Ovary (tissue), 9 donors: ENCODE results near the gene SHROOM4. TPM values are rescaled to one million over a fixed set of nuclear protein-coding genes. Genes with fewer than 3 reads are reported as not detected.

Experiments used
- DNase-seq, 5 donors: peaks; one replicate each; pipeline ENCODE4 v3.0.0-alpha.2; 2019 to 2020
- H3K27ac ChIP-seq, 2 donors: fragments of 200-600 bp; one replicate each; pipeline versions ENCODE4 v1.5.1 to v1.8.0; 2019 to 2022
- H3K27me3 ChIP-seq: fragments of 200-600 bp; one replicate; pipeline ENCODE4 v1.8.0; 2022
- H3K36me3 ChIP-seq: fragments of 200-600 bp; sonication (generic); one replicate; pipeline ENCODE4 v1.5.1; 2019
- H3K4me1 ChIP-seq: one replicate; pipeline ENCODE4 v1.8.1; 2013; ENCODE audit warnings: mild to moderate bottlenecking, moderate library complexity; ENCODE audit not compliant: insufficient read depth
- H3K4me3 ChIP-seq: fragments of 200-600 bp; sonication (generic); one replicate; pipeline ENCODE4 v1.5.1; 2017
- H3K9me3 ChIP-seq, 2 donors: fragments of 200-600 bp in 1 of 2; sonication (generic) in 1 of 2; one replicate each; pipeline versions ENCODE4 v1.5.1 to v1.8.1; 2013 to 2019; ENCODE audit warnings: mild to moderate bottlenecking in 1 of 2, moderate library complexity in 1 of 2
- EP300 ChIP-seq: sonication (generic); formaldehyde crosslinking; IDR thresholded peaks from one replicate; pipeline ENCODE4 v1.6.1; 2017; ENCODE audit warnings: antibody characterized with exemption
- POLR2A ChIP-seq: fragments of 450-650 bp; IDR thresholded peaks from one replicate; pipeline ENCODE4 v1.6.1; 2017; ENCODE audit warnings: antibody characterized with exemption, mild to moderate bottlenecking, moderate library complexity
- WGBS, 3 donors: extraction: QIAGEN DNeasy Blood & Tissue Kit in 1 of 3; methylation state at CpG; one replicate each; pipeline versions ENCODE4 v1.1.5 to v1.1.7; 2013 to 2017; 5-methylcytosine and 5-hydroxymethylcytosine counted together
- intact Hi-C, 4 donors: fragments of 100-400 bp; cut with DNase I; formaldehyde crosslinking; loops; one replicate each; pipeline versions ENCODE4 v1.11.0 to v1.15.1; 2022 to 2023
- polyA plus RNA-seq, 2 donors: library from polyadenylated mRNA; stranded (reverse); fragments of 200-250 nt in 1 of 2; fragments of 350-450 nt in 1 of 2; fragmentation: Illumina TruSeq in 1 of 2; extraction: RNeasy Lipid Tissue Mini Kit (QIAGEN cat#74804) in 1 of 2; gene quantifications; one replicate each; pipeline ENCODE4 v1.2.3, GENCODE V29; 2013 to 2014
- total RNA-seq, 7 donors: library from RNA; depleted of rRNA in 2 of 7; stranded (reverse); fragments of >200 nt in 2 of 7; fragmentation: NEBNext Ultra II Directional in 3 of 7; extraction: Animal tissue kit (Norgen Biotek cat#: 25700) in 3 of 7; gene quantifications; one replicate each; pipeline versions ENCODE4 v1.1.0 to v1.2.4, GENCODE V29; 2016 to 2023
- TF ChIP-seq, protein P1 (sequence below), 3 donors: fragments of 450-650 bp in 2 of 3; fragments of 200-600 bp in 1 of 3; IDR thresholded peaks; one replicate each; pipeline versions ENCODE4 v1.5.1 to v1.8.0; 2016 to 2022; ENCODE audit warnings: antibody characterized with exemption in 3 of 3, mild to moderate bottlenecking in 1 of 3
- donor health status: DM: no; HTN: no; CAD: no; lungs with moderate emphysema.
- donor health status: DM: no; HTN: no; CAD: no.
- donor health status: Bipolar disorder and iron deficiency.
- donor health status: DM: yes; HTN: yes; CAD: no.
- donor health status: DM: no; HTN: no; CAD: no.
- donor health status: DM: yes; HTN: yes; CAD: no.

SHROOM4 gene
- total and polyA plus RNA-seq, 9 donors, result 1.7 to 7.2 (median 3.1) TPM

DNA sequence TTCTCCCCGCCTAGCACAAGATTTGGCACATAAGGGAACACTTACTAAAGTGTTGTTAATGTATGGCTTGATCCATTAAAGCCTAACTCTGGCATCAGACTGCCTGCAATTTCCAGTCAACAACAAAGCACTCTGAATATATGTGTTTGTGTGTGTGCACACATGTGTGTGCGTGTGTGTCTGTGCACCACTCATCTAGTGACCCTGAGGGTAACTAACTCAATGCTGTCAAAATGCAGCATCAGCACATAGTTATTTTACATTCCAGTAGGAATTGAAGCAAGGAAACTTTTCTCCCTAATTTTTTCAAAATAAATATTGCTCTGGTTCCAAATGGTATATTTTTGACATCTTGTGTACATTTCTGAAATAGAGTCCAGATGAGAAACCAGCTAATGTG is 94.4 kb downstream of the SHROOM4 start:
- WGBS, 3 donors, result 70 to 79% (median 77%) methylated on average over 2 of the region's 2 CpGs
- intact Hi-C loops, result no loop called here
- H3K27me3 ChIP-seq, result no peaks in the 10 kb centered on the region
- TF ChIP-seq, protein P1, sequence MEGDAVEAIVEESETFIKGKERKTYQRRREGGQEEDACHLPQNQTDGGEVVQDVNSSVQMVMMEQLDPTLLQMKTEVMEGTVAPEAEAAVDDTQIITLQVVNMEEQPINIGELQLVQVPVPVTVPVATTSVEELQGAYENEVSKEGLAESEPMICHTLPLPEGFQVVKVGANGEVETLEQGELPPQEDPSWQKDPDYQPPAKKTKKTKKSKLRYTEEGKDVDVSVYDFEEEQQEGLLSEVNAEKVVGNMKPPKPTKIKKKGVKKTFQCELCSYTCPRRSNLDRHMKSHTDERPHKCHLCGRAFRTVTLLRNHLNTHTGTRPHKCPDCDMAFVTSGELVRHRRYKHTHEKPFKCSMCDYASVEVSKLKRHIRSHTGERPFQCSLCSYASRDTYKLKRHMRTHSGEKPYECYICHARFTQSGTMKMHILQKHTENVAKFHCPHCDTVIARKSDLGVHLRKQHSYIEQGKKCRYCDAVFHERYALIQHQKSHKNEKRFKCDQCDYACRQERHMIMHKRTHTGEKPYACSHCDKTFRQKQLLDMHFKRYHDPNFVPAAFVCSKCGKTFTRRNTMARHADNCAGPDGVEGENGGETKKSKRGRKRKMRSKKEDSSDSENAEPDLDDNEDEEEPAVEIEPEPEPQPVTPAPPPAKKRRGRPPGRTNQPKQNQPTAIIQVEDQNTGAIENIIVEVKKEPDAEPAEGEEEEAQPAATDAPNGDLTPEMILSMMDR (IDR thresholded peaks at IDR 0.05), result no peak
- TF ChIP-seq EP300, result no peak
- TF ChIP-seq POLR2A, result no peak
- H3K27ac ChIP-seq, result no peak overlapping the region
- H3K9me3 ChIP-seq, result no peaks in the 10 kb centered on the region
- H3K4me3 ChIP-seq, result no peak overlapping the region
- no peaks in the 10 kb centered on the region for H3K36me3 ChIP-seq
- DNase-seq, result no peak
- no peaks in the 10 kb centered on the region for H3K4me1 ChIP-seq

DNA sequence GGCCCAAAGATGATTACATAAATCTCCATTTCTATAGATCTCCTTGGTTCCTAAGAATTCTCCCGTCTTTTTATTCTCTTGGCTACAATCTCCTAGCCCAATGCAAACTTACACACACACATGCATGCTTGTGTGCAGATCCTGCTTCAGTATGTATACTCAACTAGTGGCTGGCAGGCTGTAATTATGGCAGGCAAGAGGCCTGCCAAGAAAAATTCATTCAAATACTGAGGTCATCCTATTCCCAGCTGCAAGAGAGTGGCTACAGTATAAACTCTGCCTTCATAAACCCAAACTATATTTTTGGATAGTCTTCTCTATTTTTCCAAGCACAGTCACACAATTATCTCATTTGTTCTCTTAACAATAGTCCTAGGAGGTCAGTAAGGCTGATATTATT is 95.2 kb downstream of the SHROOM4 start:
- no peaks in the 10 kb centered on the region for H3K36me3 ChIP-seq
- H3K27ac ChIP-seq, result no peak overlapping the region
- H3K27me3 ChIP-seq, result no peaks in the 10 kb centered on the region
- intact Hi-C loops, result no loop called here
- H3K9me3 ChIP-seq, result no peaks in the 10 kb centered on the region
- no peak for DNase-seq
- TF ChIP-seq POLR2A (no peak), EP300 (no peak)
- TF ChIP-seq, protein P1 (IDR thresholded peaks at IDR 0.05), result no peak
- H3K4me1 ChIP-seq, result no peaks in the 10 kb centered on the region
- H3K4me3 ChIP-seq, result no peak overlapping the region
- 43 to 74% (median 69%) methylated on average over 1 of the region's 1 CpG for WGBS, 3 donors

DNA sequence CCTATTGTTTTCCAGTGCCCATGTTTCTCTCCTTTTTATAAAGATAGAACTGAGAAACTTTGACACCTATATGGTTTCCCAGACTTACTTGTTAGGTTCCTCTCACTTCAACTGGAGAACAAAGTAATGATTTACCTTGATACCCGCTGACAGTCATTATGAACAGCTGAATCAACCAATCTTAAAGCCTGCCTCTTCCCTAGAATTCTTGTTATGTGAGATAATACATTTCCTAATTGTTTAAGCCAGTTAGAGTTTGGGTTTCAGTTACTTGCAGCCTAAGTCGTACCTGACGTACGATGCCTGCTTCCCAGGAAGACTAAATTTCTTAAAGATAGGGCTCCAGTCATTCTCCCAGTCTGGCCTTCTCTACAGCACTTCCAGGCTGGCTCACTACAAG is 97.3 kb downstream of the SHROOM4 start:
- no peak for DNase-seq
- Histone ChIP-seq H3K27me3 (no peaks in the 10 kb centered on the region), H3K9me3 (no peaks in the 10 kb centered on the region), H3K4me3 (no peak overlapping the region), H3K4me1 (no peaks in the 10 kb centered on the region), H3K36me3 (no peaks in the 10 kb centered on the region), H3K27ac (no peak overlapping the region)
- TF ChIP-seq EP300 (no peak), POLR2A (no peak)
- TF ChIP-seq, protein P1 (IDR thresholded peaks at IDR 0.05), result no peak
- intact Hi-C loops, result no loop called here
- WGBS, 3 donors, result 85 to 92% (median 92%) methylated on average over 4 of the region's 4 CpGs

DNA sequence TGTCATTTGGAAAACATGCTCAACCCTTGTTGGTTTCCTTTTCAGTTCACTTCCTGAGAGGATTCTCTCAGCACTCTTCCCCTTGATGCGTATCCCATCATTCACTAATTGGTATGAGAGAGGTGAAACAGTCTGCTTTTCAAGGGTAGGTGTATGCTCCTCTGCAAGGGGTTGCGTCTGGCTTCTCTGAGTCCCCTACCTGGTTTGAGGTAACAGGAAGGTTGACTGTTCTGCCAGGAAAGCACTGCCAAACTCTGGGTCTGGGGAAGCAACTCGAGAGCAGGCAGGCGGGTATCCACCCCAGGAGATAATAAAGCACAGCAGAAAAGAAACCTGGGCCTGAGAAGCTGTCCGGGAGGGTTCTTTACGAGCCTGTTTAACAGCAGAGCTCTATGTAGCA is 101.2 kb downstream of the SHROOM4 start:
- H3K36me3 ChIP-seq, result no peaks in the 10 kb centered on the region
- H3K27me3 ChIP-seq, result no peaks in the 10 kb centered on the region
- H3K4me3 ChIP-seq, result no peak overlapping the region
- DNase-seq, result no peak
- no peaks in the 10 kb centered on the region for H3K9me3 ChIP-seq
- no peak overlapping the region for H3K27ac ChIP-seq
- intact Hi-C loops, result no loop called here
- TF ChIP-seq, protein P1 (IDR thresholded peaks at IDR 0.05), result no peak
- no peak for TF ChIP-seq POLR2A
- TF ChIP-seq EP300, result no peak
- WGBS, 3 donors, result 59 to 78% (median 63%) methylated on average over 6 of the region's 6 CpGs
- no peaks in the 10 kb centered on the region for H3K4me1 ChIP-seq

DNA sequence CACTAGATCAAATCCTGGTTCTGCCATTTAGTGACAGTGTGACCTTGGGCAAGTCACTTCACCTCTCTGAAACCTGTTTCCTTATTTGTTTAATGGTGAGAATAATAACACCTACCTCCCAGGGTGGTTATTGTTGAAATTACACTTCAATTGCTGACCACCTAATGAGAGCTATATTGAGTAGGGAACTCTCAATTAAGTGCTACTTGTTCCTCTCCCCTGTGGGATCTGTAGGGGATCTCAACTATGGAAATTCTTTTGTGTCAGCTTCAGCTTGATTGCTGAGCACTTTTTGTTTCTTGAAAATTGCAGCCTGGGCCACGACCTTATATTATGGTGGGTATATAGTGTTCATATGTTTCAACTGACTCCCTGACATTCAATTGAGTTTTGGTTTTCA is 102.1 kb downstream of the SHROOM4 start:
- 33 to 40% (median 37%) methylated on average over 1 of the region's 1 CpG for WGBS, 3 donors
- TF ChIP-seq EP300, result no peak
- no peak for TF ChIP-seq POLR2A
- TF ChIP-seq, protein P1 (IDR thresholded peaks at IDR 0.05), result no peak
- no peaks in the 10 kb centered on the region for H3K27me3 ChIP-seq
- intact Hi-C loops, result no loop called here
- H3K27ac ChIP-seq, result no peak overlapping the region
- DNase-seq, result no peak
- H3K4me3 ChIP-seq, result no peak overlapping the region
- H3K9me3 ChIP-seq, result no peaks in the 10 kb centered on the region
- H3K4me1 ChIP-seq, result no peaks in the 10 kb centered on the region
- no peaks in the 10 kb centered on the region for H3K36me3 ChIP-seq
